ENCODE results near the gene CPT1B. TPM values are rescaled to one million over a fixed set of nuclear protein-coding genes. Genes with fewer than 3 reads are reported as not detected.

CPT1B gene
- total RNA-seq, 4 donors from 2014 or later: 0.51 to 10.4 (median 7.2) TPM; not detected in 1

GRCh38 chr22:50584106-50585096, 6.2 kb upstream of the CPT1B start:
- DNase-seq: no peak
- TF ChIP-seq CTCF (IDR thresholded peaks at IDR 0.05) (no peak), POLR2A (IDR thresholded peaks at IDR 0.05) (no peak)
- intact Hi-C loops (cut with DNase I; ENCODE audit: low total_unique reads): no loop called here
- Histone ChIP-seq H3K4me1 (peaks cover 4 to 7% of the 10 kb centered on the region in 2 donors), H3K27ac (no peak overlapping the region), H3K27me3 (no peaks in the 10 kb centered on the region), H3K36me3 (no peaks in the 10 kb centered on the region), H3K4me3 (no peak overlapping the region), H3K9me3 (no peaks in the 10 kb centered on the region)

GRCh38 chr22:50583294-50583861, 5.2 kb upstream of the CPT1B start:
- H3K27ac ChIP-seq: peak overlapping the region; percentile 3 to 78
- TF ChIP-seq CTCF (IDR thresholded peaks at IDR 0.05): no peak
- no peak for TF ChIP-seq POLR2A (IDR thresholded peaks at IDR 0.05)
- no peaks in the 10 kb centered on the region for H3K9me3 ChIP-seq
- peak overlapping the region; percentile 29 to 69 for H3K4me3 ChIP-seq
- peaks cover 4 to 7% of the 10 kb centered on the region in 2 donors for H3K4me1 ChIP-seq
- intact Hi-C loops (cut with DNase I; ENCODE audit: low total_unique reads): no loop called here
- no peaks in the 10 kb centered on the region for H3K27me3 ChIP-seq
- no peaks in the 10 kb centered on the region for H3K36me3 ChIP-seq
- no peak for DNase-seq

GRCh38 chr22:50582493-50583293, 4.5 kb upstream of the CPT1B start, which contains the start of gene CHKB:
Gene CHKB, minus strand, starts transcription at chr22:50582849. Its CDS starts 68 bp downstream, at chr22:50582781.
- Histone ChIP-seq H3K9me3 (no peaks in the 10 kb centered on the region), H3K36me3 (no peaks in the 10 kb centered on the region), H3K27ac (peak within 1 kb of the TSS; percentile 88 to 97), H3K4me1 (peaks cover 4 to 7% of the 10 kb centered on the region in 2 donors), H3K27me3 (no peaks in the 10 kb centered on the region), H3K4me3 (peak within 1 kb of the TSS; percentile 61 to 69)
- peak; percentile 98 to 99 for DNase-seq
- intact Hi-C loops (cut with DNase I; ENCODE audit: low total_unique reads): no loop called here
- TF ChIP-seq CTCF (IDR thresholded peaks at IDR 0.05) (peak in 1 of 4 experiments; percentile 23), POLR2A (IDR thresholded peaks at IDR 0.05) (peak; percentile 95 to 97)

GRCh38 chr22:50581950-50582492, 3.8 kb upstream of the CPT1B start:
- H3K27ac ChIP-seq: peak overlapping the region; percentile 88 to 97
- intact Hi-C loops (cut with DNase I; ENCODE audit: low total_unique reads): no loop called here
- DNase-seq: no peak
- no peak for TF ChIP-seq CTCF (IDR thresholded peaks at IDR 0.05)
- no peak for TF ChIP-seq POLR2A (IDR thresholded peaks at IDR 0.05)
- H3K9me3 ChIP-seq: no peaks in the 10 kb centered on the region
- no peaks in the 10 kb centered on the region for H3K36me3 ChIP-seq
- peak overlapping the region; percentile 61 to 69 for H3K4me3 ChIP-seq
- no peaks in the 10 kb centered on the region for H3K27me3 ChIP-seq
- H3K4me1 ChIP-seq: peaks cover 4 to 7% of the 10 kb centered on the region in 2 donors

Measured in uterus (tissue), 4 donors.